Measurements from ENCODE around the gene LRRC53. TPM values are rescaled to one million over a fixed set of nuclear protein-coding genes. Genes with fewer than 3 reads are reported as not detected.

LRRC53 gene
- total and polyA plus RNA-seq, 2 of the 4 experiments (the other 2 are of a cell fraction), result not detected

DNA sequence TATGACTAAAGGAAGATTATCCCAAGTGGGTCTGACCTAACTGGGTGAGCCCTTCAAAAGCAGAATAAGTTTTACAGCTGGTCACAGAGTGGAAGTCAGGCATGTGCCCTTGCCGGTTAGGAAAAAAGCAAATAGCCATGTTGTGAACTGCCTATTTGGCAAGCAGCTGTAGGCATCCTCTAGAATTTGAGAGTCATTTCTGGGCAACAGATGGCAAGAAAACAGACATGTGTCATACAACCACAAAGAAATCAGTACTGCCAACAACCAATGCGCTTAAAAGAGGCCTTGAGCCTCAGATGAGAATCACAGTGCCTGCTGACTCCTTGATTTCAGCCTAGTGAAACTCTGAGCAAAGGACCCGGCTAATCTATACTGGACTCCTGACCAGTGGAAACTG, 26.8 kb downstream of the LRRC53 start:
- no peak overlapping the region for H3K56ac ChIP-seq (ENCODE audit: extremely low read depth, insufficient read depth, low read length)
- POLR2A ChIA-PET (ENCODE audit: unreplicated experiment), result no interaction called here
- no peak overlapping the region for H3K27ac ChIP-seq (ENCODE audit: insufficient read depth, low read length)

More for the DNA sequence above, 26.8 kb downstream of the LRRC53 start:
- dilution Hi-C loops (cut with HindIII; ENCODE audit: low sequenced_read_pairs, unreplicated experiment) (no loop called here), in situ Hi-C loops (cut with MboI; ENCODE audit: low sequenced_read_pairs) (no loop called here), intact Hi-C loops (cut with micrococcal nuclease) (no loop called here)
- Histone ChIP-seq H3K14ac (replicated peaks; ENCODE audit: low read depth, low read length) (no peak overlapping the region), H2BK20ac (ENCODE audit: low read depth, low read length) (no peak overlapping the region), H3K79me1 (ENCODE audit: low read depth in 1 of 2, low read length in 2 of 2) (no peaks in the 10 kb centered on the region), H3K23ac (ENCODE audit: low read depth, low read length) (no peak overlapping the region), H3K27me3 (ENCODE audit: control insufficient read depth, insufficient read depth, low read length) (no peaks in the 10 kb centered on the region), H3K4ac (ENCODE audit: low read depth, low read length) (no peak overlapping the region), H2BK15ac (ENCODE audit: low read depth, low read length) (no peak overlapping the region), H3K4me3 (ENCODE audit: insufficient read depth, low read depth, low read length) (no peak overlapping the region), H2BK120ac (ENCODE audit: low read depth, low read length) (no peak overlapping the region), H4K20me1 (ENCODE audit: insufficient read depth, low read length) (no peaks in the 10 kb centered on the region), H4K8ac (ENCODE audit: low read depth in 2 of 2, low read length in 2 of 2) (no peak overlapping the region), H4K91ac (ENCODE audit: insufficient read depth, low read depth, low read length) (no peak overlapping the region), H4K5ac (ENCODE audit: low read depth, low read length) (no peak overlapping the region), H3K4me2 (ENCODE audit: low read depth, low read length) (no peak overlapping the region), H3K36me3 (ENCODE audit: control insufficient read depth, insufficient read depth, low read length) (no peaks in the 10 kb centered on the region), H3K9ac (ENCODE audit: low read depth, low read length) (no peak overlapping the region), H2AFZ (replicated peaks; ENCODE audit: low read length, poor library complexity) (no peak overlapping the region), H3K18ac (ENCODE audit: low read depth, low read length) (no peak overlapping the region), H3K9me1 (ENCODE audit: insufficient read depth, low read length) (no peaks in the 10 kb centered on the region), H3K4me1 (ENCODE audit: control insufficient read depth, insufficient read depth, low read length) (no peaks in the 10 kb centered on the region), H2BK5ac (ENCODE audit: low read depth, low read length, poor library complexity, severe bottlenecking) (no peak overlapping the region), H3K9me3 (ENCODE audit: control insufficient read depth, insufficient read depth, low read length) (no peaks in the 10 kb centered on the region), H2AK5ac (ENCODE audit: low read depth, low read length) (no peak overlapping the region), H2AK9ac (replicated peaks; ENCODE audit: low read depth, low read length, poor library complexity) (no peak overlapping the region)
- TF ChIP-seq MAZ (IDR thresholded peaks at IDR 0.05; ENCODE audit: borderline replicate concordance, low read depth, low read length) (no peak), SMC3 (IDR thresholded peaks at IDR 0.05; ENCODE audit: low read depth, low read length) (no peak), BHLHE40 (IDR thresholded peaks at IDR 0.05; ENCODE audit: low read depth, low read length) (no peak), NFE2L2 (IDR thresholded peaks at IDR 0.05; ENCODE audit: low read depth, low read length) (no peak), CEBPB (IDR thresholded peaks at IDR 0.05; ENCODE audit: low read depth, low read length) (no peak), MXI1 (IDR thresholded peaks at IDR 0.05; ENCODE audit: borderline replicate concordance, low read depth, low read length) (no peak)
- TF ChIP-seq, protein P1, sequence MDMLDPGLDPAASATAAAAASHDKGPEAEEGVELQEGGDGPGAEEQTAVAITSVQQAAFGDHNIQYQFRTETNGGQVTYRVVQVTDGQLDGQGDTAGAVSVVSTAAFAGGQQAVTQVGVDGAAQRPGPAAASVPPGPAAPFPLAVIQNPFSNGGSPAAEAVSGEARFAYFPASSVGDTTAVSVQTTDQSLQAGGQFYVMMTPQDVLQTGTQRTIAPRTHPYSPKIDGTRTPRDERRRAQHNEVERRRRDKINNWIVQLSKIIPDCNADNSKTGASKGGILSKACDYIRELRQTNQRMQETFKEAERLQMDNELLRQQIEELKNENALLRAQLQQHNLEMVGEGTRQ (IDR thresholded peaks at IDR 0.05; ENCODE audit: low read depth, low read length), result no peak
- DNase-seq (no peak), ATAC-seq (ENCODE audit: low read depth) (no peak)
- CTCF ChIA-PET, result no interaction called here
- 80% methylated on average over 1 of the region's 3 CpGs; no CpG with 5 or more reads in 1 of the 2 experiments for WGBS, 2 experiments (ENCODE audit: extremely low coverage in 2 of 2, insufficient read length in 1 of 2)
- no TSS peak for BruUV-seq (replicated peaks)
